GM12891 (cell line): ENCODE results near the gene TMEM237.

Experiments used
- DNase-seq: peaks from one replicate; pipeline ENCODE4 v3.0.0; 2011; ENCODE audit warnings: low spot score; ENCODE audit not compliant: insufficient read length
- FAIRE-seq: peaks from 2 replicates; lab custom pipeline; 2011; peaks lifted over from hg19 to GRCh38; lab: Jason Lieb, UNC
- PAX5 ChIP-seq: IDR thresholded peaks from 2 replicates; pipeline ENCODE4 v1.6.1; 2011; ENCODE audit warnings: low read length, moderate library complexity, mild to moderate bottlenecking; ENCODE audit not compliant: insufficient read depth, severe bottlenecking
- POLR2A ChIP-seq: IDR thresholded peaks from 2 replicates; pipeline ENCODE4 v1.6.1; 2011; ENCODE audit warnings: low read depth, low read length, control low read depth
- POLR2AphosphoS5 ChIP-seq: IDR thresholded peaks from 2 replicates; pipeline ENCODE4 v1.6.1; 2011; ENCODE audit warnings: low read depth, low read length, control low read depth
- POU2F2 ChIP-seq: IDR thresholded peaks from 2 replicates; pipeline ENCODE4 v1.6.1; 2011; ENCODE audit warnings: low read depth, mild to moderate bottlenecking, control low read depth, low read length, moderate library complexity
- SPI1 ChIP-seq: IDR thresholded peaks from 2 replicates; pipeline ENCODE4 v1.6.1; 2011; ENCODE audit warnings: low read depth, low read length, control low read depth
- TAF1 ChIP-seq: IDR thresholded peaks from 2 replicates; pipeline ENCODE4 v1.6.1; 2011; ENCODE audit warnings: low read depth, low read length, control low read depth

Gene TMEM237

GRCh38 chr2:201621293-201621999, 21.9 kb downstream of the TMEM237 start:
- TF ChIP-seq TAF1 (no peak), SPI1 (no peak), PAX5 (no peak)
- DNase-seq = no peak
- no peak for FAIRE-seq

DNA sequence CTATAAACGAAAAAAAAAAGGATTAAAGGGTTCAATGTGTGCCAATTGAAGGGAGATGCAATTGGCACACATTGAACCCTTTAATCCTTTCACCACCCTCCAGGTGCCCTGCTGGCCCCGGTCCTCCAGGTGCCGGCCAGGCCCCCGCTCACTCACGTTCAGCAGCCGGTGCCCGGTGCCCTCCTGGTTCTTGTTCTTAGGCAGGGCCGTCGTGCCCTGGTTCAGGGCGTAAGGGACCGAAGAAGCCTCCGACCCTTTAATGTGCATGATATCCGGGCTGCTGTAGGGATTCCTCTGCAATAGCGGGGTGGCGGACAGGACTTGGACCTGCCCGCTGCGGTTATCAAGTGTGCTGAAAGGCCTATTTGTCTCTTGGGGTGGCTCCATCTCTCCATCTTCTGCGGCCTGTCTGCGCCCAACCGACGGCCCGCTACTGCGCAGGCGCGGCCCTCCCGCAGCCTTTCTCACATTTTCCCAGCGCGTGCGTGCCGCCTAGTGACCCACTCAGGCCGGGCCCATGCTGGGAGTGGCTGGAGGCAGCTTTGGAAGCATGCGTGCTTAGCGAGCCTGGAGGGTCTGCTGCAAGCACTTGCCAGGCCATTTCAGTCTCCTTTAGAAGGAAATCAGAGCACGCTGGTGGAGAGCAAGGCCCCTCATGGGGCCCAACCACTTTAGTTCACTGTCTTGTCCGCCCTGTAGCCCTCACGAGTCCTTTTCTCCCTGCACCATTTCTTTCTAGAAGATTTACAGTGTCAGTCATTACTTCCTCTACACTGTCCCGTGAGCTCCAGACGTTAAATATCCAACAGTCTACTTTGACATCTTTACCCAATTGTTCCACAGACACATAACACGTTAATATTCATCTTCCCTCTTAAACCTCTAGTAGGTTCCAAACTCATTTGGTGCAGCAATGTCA, 24.3 kb downstream of the TMEM237 start:
- FAIRE-seq = no peak
- TF ChIP-seq TAF1 = no peak
- no peak for TF ChIP-seq PAX5
- TF ChIP-seq SPI1 = no peak
- no peak for TF ChIP-seq POLR2AphosphoS5
- no peak for TF ChIP-seq POLR2A
- DNase-seq = no peak

- TF ChIP-seq POLR2AphosphoS5 (no peak), SPI1 (no peak), TAF1 (no peak), PAX5 (no peak), POLR2A (no peak), POU2F2 (no peak)
- DNase-seq (no peak), FAIRE-seq (no peak)
These were observed 35.3 kb downstream of the TMEM237 start for GRCh38 chr2:201608021-201608420.

DNA sequence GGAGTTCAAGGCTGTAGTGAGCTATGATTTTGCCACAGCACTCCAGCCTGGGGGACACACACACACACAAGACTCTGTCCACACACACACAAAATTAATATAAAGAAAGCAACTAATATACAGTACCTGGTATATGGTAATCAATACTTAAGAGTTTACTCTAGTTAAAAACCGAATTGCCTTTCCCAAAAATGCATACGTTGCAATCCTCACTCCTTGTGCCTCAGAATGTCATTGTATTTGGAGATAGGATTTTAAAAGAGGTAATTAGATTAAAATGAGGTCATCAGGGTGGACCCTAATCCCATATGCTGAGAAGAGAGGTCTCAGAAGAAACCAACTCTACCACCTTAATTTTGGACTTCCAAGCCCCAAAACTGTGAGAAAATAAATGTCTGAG, 35.7 kb downstream of the TMEM237 start:
- TF ChIP-seq SPI1 (no peak), PAX5 (no peak), POLR2A (no peak), POU2F2 (no peak), POLR2AphosphoS5 (no peak), TAF1 (no peak)
- DNase-seq (no peak), FAIRE-seq (no peak)

DNA sequence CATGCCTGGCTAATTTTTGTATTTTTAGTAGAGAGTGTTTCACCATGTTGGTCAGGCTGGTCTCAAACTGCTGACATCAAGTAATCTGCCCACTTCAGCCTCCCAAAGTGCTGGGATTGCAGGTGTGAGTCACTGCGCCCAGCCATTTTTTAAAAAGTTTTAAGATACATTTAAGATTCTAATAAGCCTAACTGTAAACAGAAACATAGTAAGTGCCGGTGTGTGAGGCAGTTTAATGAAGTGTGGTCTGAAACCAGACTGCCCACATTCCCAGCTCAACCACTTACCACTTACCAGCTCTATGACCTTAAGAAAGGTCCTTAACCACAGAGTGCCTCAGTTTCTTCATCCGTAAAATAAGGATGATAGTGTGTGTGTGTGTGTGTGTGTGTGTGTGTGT, 42.4 kb downstream of the TMEM237 start:
- TF ChIP-seq PAX5 (no peak), POU2F2 (no peak), POLR2AphosphoS5 (no peak), POLR2A (no peak), TAF1 (no peak), SPI1 (no peak)
- no peak for DNase-seq
- FAIRE-seq = no peak

- no peak for FAIRE-seq
- TF ChIP-seq POLR2A (no peak), SPI1 (no peak), POU2F2 (no peak), PAX5 (no peak), TAF1 (no peak), POLR2AphosphoS5 (no peak)
- DNase-seq = no peak
These were observed 45.9 kb downstream of the TMEM237 start for GRCh38 chr2:201597397-201597796.

DNA sequence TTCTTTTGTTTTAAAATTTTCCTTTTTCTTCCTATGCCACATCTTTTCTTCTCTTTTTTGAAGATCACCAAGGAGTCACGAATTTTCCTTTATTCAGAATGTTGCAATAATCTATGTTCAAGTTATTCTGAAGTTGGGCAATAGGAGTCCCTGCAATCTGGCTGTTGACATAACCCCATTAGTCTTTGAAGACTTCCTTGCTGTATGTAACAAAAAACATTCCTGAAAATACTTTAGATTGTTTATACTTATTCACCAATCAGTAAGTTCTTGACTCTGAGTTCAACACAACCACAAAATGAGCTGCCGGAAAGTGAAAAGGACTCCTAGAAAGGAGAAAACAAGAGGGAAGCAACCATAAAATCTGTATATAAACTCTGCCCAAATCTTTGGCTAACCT, 62.8 kb downstream of the TMEM237 start:
- no peak for TF ChIP-seq TAF1
- TF ChIP-seq POLR2A = no peak
- no peak for TF ChIP-seq POU2F2
- TF ChIP-seq SPI1 = no peak
- no peak for TF ChIP-seq POLR2AphosphoS5
- no peak for TF ChIP-seq PAX5
- FAIRE-seq = no peak
- no peak for DNase-seq

DNA sequence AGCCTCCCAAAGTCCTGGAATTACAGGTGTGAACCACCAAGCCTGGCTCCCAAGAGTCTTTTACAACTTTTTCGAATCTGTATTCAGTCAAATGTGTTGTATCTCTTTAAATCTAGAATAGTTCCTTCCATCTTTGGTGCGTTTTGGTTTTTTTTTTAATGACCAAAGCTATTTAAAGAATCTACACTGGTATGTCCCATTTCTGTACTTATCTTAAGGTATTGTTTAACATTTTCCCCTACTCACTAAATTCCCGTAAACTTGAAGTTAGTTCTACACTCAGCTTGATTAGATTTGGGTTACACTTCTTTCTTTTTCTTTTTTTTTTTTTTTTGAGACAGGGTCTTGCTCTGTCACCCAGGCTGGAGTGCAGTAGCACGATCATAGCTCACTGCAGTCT, 63.8 kb downstream of the TMEM237 start:
- FAIRE-seq = no peak
- TF ChIP-seq PAX5 (no peak), POLR2A (no peak), POLR2AphosphoS5 (no peak), TAF1 (no peak), SPI1 (no peak), POU2F2 (no peak)
- no peak for DNase-seq

DNA sequence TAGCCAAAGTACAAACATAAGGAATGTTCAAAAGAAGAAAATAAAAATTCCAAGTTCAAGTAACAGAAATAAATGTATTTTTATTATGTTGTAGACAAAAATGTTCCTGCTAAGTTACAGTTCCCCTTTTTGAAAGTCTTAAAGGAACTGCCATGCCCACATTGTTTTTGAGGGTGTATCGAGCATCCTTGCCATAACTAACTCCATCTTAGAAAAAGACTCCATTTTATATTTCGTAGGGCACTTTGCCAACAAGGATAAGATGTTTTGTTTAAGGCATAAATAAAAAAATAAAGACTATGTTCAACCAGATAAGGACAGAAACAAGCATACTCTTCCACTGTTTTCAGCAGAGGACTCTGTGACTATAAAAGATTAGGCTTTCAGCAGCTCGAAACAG, 67.3 kb downstream of the TMEM237 start:
- no peak for TF ChIP-seq PAX5
- no peak for TF ChIP-seq POLR2AphosphoS5
- no peak for TF ChIP-seq POLR2A
- TF ChIP-seq POU2F2 = no peak
- TF ChIP-seq SPI1 = peak; percentile 55; the same call in 1 of the 2 replicates
- TF ChIP-seq TAF1 = no peak
- FAIRE-seq = no peak
- DNase-seq = no peak

- no peak for DNase-seq
- FAIRE-seq = no peak
- TF ChIP-seq TAF1 (no peak), SPI1 (no peak), POLR2A (no peak), POLR2AphosphoS5 (no peak), POU2F2 (no peak), PAX5 (no peak)
These were observed 68.5 kb downstream of the TMEM237 start for GRCh38 chr2:201574766-201575165.
